NCI-H2227 (cell line): ENCODE measurements around the gene MAP3K6.

ENCODE experiments used
- DNase-seq: peaks from one replicate; lab custom pipeline; 2025; ENCODE audit not compliant: unreplicated experiment; lab: John Stamatoyannopoulos, UW

Gene MAP3K6

GRCh38 chr1:27358038-27358927 lies 8.5 kb downstream of the MAP3K6 start:
- DNase-seq: no peak

- DNase-seq: peak; percentile 25
Measured at GRCh38 chr1:27357281-27358037, 9.3 kb downstream of the MAP3K6 start.

GRCh38 chr1:27356619-27357280 lies 10.0 kb downstream of the MAP3K6 start:
- DNase-seq: no peak

- DNase-seq: no peak
Measured at GRCh38 chr1:27356277-27356618, 10.5 kb downstream of the MAP3K6 start.

- DNase-seq: no peak
Measured at GRCh38 chr1:27355683-27356082, 11.1 kb downstream of the MAP3K6 start.

- DNase-seq: no peak
Measured at GRCh38 chr1:27353629-27354028, 13.1 kb downstream of the MAP3K6 start.

GRCh38 chr1:27353166-27353565 lies 13.6 kb downstream of the MAP3K6 start:
- no peak for DNase-seq

GRCh38 chr1:27351541-27352107 lies 15.1 kb downstream of the MAP3K6 start:
- DNase-seq: no peak

- no peak for DNase-seq
Measured at GRCh38 chr1:27350663-27351540, 15.9 kb downstream of the MAP3K6 start.

GRCh38 chr1:27349784-27350662 lies 16.7 kb downstream of the MAP3K6 start:
- DNase-seq: peak; percentile 93

GRCh38 chr1:27348861-27349783 lies 17.6 kb downstream of the MAP3K6 start:
- peak; percentile 85 for DNase-seq

GRCh38 chr1:27346991-27347624 lies 19.7 kb downstream of the MAP3K6 start:
- DNase-seq: no peak

GRCh38 chr1:27346357-27346756 lies 20.4 kb downstream of the MAP3K6 start:
- no peak for DNase-seq

- no peak for DNase-seq
Measured at GRCh38 chr1:27345272-27345671, 21.5 kb downstream of the MAP3K6 start.

- no peak for DNase-seq
Measured at GRCh38 chr1:27343639-27344025, 23.1 kb downstream of the MAP3K6 start.

- DNase-seq: peak; percentile 51
Measured at GRCh38 chr1:27342778-27343638, 23.8 kb downstream of the MAP3K6 start.

GRCh38 chr1:27342391-27342777 lies 24.4 kb downstream of the MAP3K6 start:
- DNase-seq: no peak
